ENCODE data around the gene AHRR.
"Not testable (repeated sequence)": the region's sequence is repeated elsewhere in the genome, so short reads cannot be mapped to it uniquely, and the experiment has no call there.

Gene AHRR

GRCh38 chr5:321230-321725 lies at the start of gene AHRR:
Gene AHRR (plus strand): TSS chr5:321714. CDS start chr5:343903, 22,189 bp downstream.
- DNase-seq (ENCODE audit: low read depth): no peak

DNA sequence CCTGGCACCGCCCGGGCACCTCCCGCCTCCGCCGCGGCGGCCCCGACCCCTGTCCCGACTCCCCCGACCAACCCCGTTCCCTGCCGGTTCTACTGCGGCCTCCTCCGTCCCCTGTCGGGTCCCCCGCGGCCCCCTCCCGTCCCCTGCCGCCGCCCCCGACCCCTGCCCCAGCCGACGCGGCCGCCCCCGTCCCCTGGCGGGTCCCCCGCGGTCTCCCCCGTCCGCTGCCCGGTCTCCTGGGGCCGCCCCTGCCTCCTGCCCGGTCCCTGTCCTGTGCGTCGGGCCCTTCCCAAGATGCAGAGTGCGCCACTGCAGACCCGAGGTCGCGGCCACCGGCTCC lies 49.7 kb upstream of the AHRR start:
- not testable (repeated sequence) for DNase-seq (ENCODE audit: low read depth)

GRCh38 chr5:273091-273490 lies 48.4 kb upstream of the AHRR start:
- DNase-seq (ENCODE audit: low read depth): not testable (repeated sequence)

DNA sequence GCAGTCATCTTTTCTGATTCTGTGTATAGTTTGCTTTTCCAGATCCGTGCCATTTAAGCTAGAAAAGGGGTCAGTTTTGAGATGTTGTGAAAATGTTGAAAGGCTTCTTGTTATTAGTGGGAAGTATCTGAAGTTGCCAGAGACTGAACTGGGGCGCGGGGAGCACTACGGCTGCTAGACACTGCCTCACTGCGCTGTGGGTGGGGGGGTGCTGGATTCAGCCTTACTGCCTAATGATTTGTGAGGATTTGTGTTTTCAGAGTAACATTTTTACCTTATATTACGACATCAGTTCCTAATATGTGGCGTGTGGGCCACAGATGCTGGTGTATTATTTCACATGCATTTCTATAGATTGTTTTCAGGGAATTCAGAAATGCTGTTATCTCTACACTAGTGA lies 48.0 kb upstream of the AHRR start:
- DNase-seq (ENCODE audit: low read depth): not testable (repeated sequence)

GRCh38 chr5:274346-274745 lies 47.2 kb upstream of the AHRR start:
- not testable (repeated sequence) for DNase-seq (ENCODE audit: low read depth)

- no peak for DNase-seq (ENCODE audit: low read depth)
Observed at GRCh38 chr5:278646-279045, 42.9 kb upstream of the AHRR start.

DNA sequence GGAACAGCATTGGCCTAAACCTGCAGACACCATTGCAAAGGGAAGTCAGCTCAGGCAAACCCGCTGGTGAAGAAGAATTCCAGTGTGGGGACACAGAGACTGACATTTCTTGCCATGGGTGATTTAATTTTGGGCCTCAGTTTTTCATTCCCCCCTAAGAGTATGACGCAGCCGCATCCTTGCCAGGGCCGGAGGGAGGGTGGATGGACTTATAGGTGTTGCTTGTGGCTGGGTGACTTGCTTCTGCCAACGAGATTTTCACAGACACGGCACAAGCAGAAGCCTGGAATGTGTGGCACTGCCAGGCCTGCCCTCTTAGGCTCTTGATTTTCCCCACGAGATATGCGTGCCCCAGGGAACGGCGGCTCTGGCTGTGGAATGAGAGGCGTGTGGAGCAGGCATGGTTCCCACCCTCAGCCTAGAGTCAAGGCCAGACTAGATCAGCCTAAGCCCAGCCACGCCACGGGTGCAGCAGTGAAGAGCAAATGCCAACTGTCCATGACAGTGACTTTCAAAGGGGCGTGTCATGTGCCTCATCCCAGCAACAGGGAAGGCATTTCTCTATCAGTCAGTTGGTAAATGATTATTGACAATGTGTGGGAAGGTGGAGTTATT lies 42.4 kb upstream of the AHRR start:
- DNase-seq (ENCODE audit: low read depth): not testable (repeated sequence)

DNA sequence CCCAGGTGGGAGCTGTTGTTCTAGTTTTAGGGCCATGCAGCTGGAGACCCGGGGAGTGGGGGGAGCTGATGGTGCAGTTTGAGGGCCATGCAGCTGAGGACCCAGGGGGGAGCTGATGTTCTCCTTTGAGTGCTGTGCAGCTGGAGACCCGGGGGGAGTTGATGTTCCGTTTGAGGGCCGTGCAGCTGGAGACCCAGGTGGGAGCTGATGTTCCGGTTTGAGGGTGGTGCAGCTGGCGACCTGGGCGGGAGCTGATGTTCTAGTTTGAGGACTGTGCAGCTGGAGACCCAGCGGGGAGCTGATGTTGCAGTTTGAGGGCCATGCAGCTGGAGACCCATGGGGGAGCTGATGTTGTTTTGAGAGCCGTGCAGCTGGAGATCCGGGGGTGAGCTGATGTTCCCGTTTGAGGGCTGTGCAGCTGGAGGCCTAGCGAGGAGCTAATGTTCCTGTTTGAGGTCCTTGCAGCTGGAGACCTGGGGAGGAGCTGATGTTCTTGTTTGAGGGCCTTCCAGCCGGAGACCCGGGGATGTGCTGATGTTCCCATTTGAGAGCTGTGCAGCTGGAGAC lies 35.4 kb upstream of the AHRR start:
- DNase-seq (ENCODE audit: low read depth): no peak

- DNase-seq (ENCODE audit: low read depth): not testable (repeated sequence)
Observed at GRCh38 chr5:290200-290599, 31.3 kb upstream of the AHRR start.

- not testable (repeated sequence) for DNase-seq (ENCODE audit: low read depth)
Observed at GRCh38 chr5:291345-291744, 30.2 kb upstream of the AHRR start.

- not testable (repeated sequence) for DNase-seq (ENCODE audit: low read depth)
Observed at GRCh38 chr5:294788-295187, 26.7 kb upstream of the AHRR start.

GRCh38 chr5:296207-296606 lies 25.3 kb upstream of the AHRR start:
- DNase-seq (ENCODE audit: low read depth): not testable (repeated sequence)

DNA sequence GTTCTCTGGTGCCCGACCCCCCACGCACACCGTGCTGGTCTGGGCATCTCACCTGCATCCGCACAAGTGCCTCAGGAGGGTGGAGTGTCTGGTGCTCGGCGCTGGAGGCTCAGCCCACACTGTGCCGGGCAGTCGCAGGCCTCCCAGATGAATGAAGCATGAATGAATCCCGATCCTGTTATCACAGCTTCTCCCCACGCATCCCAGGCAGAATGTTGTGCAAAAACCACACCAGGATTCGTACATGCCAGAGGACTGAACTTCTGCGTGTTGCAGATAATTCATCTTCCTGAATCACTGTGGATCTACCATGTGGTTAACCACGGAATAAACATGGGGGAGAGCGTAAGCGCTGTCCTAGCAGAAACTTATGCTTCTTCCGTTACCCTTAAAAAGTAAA lies 24.6 kb upstream of the AHRR start:
- not testable (repeated sequence) for DNase-seq (ENCODE audit: low read depth)

GRCh38 chr5:297448-297847 lies 24.1 kb upstream of the AHRR start:
- DNase-seq (ENCODE audit: low read depth): not testable (repeated sequence)

- not testable (repeated sequence) for DNase-seq (ENCODE audit: low read depth)
Observed at GRCh38 chr5:297991-298736, 23.4 kb upstream of the AHRR start.

GRCh38 chr5:298737-299125 lies 22.8 kb upstream of the AHRR start:
- DNase-seq (ENCODE audit: low read depth): no peak

DNA sequence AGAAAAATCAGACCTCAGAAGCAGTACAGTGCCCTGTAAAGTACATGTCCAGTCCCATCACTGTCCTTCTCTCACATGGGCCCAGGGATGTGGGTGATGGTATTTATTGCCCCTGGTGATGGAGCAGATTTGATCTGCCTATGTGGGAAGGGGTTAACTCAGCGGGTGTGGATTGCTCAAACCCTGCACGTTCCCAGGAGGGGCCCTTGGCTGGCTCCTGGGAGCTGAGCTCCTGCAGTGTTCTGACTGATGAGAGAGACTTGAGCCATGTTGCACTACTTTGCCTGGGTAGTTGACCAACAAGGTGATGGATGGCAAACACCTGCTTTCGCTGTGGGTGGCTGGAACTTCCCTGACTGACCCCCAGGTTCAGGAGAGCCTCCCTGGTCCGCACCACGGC lies 21.6 kb upstream of the AHRR start:
- DNase-seq (ENCODE audit: low read depth): not testable (repeated sequence)

- not testable (repeated sequence) for DNase-seq (ENCODE audit: low read depth)
Observed at GRCh38 chr5:300691-301435, 20.7 kb upstream of the AHRR start.

GRCh38 chr5:302416-302815 lies 19.1 kb upstream of the AHRR start:
- not testable (repeated sequence) for DNase-seq (ENCODE audit: low read depth)

DNA sequence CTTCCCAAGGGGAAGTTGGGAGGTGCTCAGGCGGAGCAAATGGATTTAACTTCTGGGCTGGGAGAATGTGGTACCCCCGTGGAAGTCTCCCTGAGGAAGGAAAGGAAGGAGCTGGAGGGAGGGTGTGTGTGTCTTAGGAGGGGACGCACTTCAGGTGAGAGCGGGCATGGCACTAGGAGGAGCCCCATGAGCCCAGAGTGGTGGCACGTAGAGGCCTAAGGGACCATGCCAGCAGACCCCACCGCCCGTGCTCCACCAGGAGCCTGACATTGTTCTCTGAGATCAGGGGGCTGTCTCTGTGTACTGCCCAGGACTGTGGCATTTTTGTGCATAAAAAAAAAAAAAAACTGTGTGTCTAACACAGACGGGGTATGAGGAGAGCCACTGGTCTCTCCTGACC lies 18.5 kb upstream of the AHRR start:
- DNase-seq (ENCODE audit: low read depth): no peak

GRCh38 chr5:303741-304140 lies 17.8 kb upstream of the AHRR start:
- DNase-seq (ENCODE audit: low read depth): not testable (repeated sequence)

DNA sequence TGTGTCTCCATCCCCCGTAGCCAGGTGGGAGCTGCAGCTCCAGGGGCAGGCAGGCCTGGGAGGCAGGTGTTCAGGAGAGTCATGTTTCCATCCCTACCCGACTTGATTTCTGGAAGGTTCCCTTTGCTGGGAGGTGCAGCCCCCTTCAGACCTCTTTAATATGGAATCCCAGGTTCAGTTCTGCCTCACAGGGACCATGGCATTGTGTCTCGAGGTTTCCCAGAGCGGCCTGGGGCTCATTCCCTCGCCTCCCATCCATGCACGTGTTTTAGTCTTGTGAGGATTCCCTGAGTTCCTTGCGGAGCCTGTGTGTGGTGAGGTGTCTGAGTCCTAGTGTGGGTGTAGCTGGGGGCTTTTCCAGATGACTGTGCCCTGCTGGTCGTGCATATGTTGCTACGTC lies 16.5 kb upstream of the AHRR start:
- DNase-seq (ENCODE audit: low read depth): no peak

- DNase-seq (ENCODE audit: low read depth): no peak
Observed at GRCh38 chr5:305459-305858, 16.1 kb upstream of the AHRR start.
